ENCODE results near the gene CPSF4L.
A peak's percentile ranks its signal among the peaks of the same experiment; 100 is the strongest.

The CPSF4L gene

DNA sequence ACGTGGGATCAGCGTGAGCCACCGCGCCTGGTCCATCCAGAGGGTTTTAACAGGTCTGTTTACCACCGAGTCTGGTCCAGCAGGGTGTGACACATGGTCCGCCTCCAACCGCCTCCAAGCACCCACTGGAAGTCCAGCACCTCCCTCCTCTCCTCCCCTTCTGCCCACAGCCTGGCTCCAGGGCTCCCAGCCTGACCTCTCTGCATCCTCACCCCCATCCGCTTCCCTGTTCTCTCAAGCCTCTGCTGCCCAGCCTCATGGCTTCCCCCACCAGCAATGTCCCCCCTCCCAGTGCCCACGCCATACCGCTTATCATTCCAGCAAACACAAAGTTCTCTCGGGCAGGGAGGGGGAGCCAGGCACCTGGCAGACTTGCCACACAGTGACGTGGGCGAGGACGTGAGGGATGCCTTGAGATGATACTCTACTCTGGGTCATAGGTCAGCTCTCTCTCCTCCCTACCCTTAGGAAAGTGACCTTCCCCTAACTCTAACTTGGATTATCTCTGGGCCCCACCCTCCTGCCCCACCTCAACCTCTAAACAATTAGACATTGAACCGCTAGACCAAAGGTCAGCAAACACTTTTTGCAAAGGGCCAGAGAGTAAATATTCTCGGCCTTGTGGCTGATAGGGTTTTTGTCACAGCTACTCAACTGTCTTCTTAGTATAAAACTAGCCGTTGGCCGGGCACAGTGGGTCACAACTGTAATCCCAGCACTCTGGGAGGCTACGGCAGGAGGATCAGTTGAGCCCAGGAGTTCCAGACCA lies 27.0 kb upstream of the CPSF4L start:
- no peak for DNase-seq

DNA sequence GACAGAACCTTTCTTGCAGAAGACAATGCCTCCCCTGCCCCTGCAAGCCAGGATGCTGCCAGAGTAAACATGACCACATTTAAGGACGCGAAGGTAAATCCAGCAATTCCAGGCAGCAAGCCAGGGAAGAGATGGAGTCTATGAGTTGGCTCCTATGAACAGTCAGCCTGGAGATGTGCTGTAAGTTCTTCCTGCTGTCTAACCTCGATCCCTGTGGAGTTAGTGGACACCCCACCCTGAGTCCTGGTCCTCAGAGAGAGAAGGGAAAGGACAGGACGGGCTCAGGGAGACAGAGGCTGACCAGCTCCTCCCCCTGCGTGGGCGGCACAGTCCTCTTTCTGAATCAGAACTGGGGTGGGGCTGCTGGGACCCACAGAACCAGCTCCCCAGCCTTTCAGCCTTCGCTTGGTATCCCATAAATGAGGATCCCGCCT lies 25.2 kb upstream of the CPSF4L start:
- no peak for DNase-seq

GRCh38 chr17:73285916-73286862 lies 24.5 kb upstream of the CPSF4L start:
- no peak for DNase-seq

GRCh38 chr17:73285603-73285908 lies 23.9 kb upstream of the CPSF4L start:
- no peak for DNase-seq

DNA sequence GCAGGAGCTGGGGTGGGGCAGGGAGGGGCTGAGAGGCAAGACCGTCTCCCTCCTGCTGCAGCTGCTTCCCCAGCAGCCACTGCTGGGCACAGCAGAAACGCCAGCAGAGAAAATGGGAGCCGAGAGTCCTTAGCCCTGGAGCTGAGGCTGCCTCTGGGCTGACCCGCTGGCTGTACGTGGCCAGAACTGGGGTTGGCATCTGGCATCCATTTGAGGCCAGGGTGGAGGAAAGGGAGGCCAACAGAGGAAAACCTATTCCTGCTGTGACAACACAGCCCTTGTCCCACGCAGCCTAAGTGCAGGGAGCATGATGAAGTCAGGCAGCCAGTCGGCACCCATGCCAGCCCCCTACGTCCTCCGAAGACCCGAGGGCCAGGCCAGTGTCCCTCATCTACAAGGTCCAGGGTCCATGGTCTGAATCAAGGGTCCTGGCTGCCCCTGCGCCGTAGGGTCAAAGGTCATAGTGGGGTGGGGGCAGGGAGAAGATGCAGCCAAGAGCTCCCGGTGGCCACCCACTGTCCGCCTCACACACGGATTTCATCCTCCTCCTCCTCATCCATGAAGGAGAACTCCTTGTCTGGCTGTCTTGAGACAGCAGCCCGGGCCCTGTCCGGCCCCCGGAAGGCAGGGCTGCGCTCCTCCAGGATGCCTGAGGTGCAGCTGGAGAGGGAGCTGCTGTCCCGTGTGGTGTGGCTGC lies 23.4 kb upstream of the CPSF4L start:
- DNase-seq: no peak

GRCh38 chr17:73284354-73284753 lies 22.7 kb upstream of the CPSF4L start:
- no peak for DNase-seq

GRCh38 chr17:73283841-73284282 lies 22.2 kb upstream of the CPSF4L start:
- DNase-seq: no peak

DNA sequence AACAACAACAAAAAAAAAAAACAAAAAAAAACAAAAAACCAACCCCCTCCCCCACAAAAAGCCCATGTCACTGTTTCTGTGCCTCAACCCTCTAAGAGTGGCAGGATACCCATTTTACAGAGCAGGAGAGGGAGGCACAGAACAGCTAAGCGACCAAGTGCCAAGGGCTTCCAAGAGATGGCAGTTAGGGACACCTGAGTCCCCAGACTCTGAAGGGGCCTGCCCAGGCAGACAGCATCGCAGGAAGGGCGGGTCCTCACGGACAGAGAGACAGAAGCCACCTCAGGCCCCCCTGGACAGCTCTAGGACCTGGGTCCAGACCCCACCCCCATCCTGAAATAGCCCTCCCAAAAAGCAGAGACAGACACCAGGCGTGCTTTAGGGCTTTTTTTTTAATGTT lies 21.6 kb upstream of the CPSF4L start:
- no peak for DNase-seq

DNA sequence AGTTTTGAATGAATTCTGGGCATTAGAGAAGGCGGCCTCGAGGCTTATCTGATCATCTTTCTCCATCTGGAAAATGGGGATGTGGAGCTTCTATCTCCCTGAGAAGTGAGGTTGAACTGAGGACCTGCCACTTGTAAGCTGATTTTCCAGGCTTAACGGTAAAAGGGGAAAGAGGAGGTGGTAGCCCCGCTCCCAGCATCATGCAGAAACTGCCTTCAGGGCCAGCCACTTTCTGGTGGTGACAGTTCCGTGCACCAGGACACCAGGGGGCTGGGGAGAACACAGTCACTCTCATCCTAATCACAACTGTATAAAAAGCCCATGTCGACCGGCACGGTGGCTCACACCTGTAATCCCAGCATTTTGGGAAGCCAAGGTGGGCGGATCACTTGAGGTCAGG lies 20.9 kb upstream of the CPSF4L start:
- no peak for DNase-seq

DNA sequence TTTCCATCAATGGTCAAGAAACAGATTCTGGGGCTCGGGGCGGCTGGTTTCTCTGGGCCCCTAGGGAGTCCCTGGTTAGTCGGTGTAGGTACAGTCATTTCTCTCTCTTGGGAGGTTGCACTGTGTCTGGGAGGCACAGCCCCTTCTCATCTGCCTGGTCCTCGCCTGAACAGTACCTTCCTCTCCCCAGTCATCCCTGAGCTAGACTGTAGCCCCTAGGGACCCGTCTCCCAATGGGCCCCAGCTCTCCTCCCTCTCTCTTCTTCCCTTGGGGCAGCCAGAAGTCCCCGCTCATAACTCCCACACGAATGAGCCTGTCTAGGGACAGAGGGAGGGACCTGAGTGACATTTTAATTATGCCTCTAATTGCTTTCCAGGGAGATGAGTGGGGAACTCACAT lies 20.2 kb upstream of the CPSF4L start:
- DNase-seq: no peak

DNA sequence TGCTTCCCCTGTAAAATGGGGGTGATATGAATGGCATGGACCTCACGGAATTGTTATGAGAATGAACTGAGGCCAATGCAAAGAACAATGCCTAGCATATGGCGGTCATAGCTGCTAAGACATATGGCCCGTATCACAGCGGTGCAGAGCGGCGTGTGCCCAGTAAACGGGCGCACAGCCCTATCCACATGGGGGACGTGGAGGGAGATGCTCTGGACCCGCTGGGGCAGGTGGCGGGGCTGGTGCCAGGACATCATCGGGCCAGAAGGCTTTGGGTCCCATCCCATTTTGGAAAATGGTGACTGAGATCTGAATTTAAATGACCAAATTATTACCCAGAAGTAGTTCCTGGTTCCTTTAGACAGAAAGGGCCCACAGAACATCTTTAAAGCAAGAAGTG lies 18.5 kb upstream of the CPSF4L start:
- no peak for DNase-seq

- DNase-seq: no peak
Observed at GRCh38 chr17:73279704-73280103, 18.0 kb upstream of the CPSF4L start.

- DNase-seq: no peak
Observed at GRCh38 chr17:73278465-73279453, 17.1 kb upstream of the CPSF4L start.

GRCh38 chr17:73278049-73278464 lies 16.4 kb upstream of the CPSF4L start:
- no peak for DNase-seq

DNA sequence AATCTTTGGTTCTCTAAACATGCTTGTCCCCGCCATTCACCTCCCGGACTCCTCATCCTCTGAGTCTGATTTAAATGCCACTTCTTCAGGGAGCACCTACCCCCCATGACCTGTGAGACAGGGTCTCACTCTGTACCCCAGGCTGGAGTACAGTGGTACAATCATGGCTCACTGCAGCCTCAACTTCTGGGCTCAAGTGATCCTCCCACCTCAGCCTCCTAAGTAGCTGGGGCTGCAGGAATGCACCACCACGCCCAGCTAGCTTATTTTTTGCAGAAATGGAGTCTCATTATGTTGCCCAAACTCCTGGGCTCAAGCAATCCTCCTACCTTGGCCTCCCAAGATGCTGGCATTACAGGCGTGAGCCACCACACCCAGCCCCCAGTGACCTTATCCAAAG lies 12.8 kb upstream of the CPSF4L start:
- no peak for DNase-seq

GRCh38 chr17:73272906-73273218 lies 11.2 kb upstream of the CPSF4L start:
- no peak for DNase-seq

DNA sequence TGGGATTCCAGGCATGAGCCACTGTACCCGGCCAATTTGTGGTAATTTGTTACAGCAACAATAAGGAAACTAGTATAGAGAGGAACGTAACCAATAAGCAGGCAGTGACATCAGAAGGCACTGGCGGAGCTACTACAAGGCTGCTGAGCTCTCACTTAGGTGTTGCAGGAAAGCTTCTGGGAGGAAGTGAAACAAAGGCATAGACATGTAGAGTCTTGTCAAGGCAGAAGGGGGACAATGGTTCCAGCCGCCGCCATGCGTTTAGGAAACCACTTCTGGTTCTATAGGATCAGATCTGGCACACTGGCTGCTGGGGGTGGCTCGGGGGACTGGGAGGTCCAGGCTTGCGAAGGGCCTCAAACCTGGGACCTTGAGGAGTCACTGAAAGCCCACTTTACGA lies 9.4 kb upstream of the CPSF4L start:
- peak; percentile 33 for DNase-seq

DNA sequence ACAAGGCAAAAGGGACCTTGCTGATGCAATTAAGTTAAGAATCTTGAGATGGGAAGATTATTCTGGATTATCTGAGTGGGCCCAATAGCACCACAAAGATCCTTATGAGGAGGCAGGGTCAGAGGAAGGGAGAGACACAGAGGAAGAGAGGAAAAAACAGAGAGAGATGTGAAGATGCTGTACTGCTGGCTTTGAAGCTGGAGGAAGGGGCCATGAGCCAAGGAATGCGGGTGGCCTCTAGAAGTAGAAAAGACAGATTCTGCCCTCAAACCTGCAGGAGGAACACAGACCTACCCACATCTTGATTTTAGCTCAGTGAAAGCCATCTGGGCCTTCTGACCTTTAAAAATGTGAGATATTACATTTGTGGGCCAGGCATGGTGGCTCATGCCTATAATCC lies 8.1 kb upstream of the CPSF4L start:
- DNase-seq: no peak

GRCh38 chr17:73269329-73269615 lies 7.6 kb upstream of the CPSF4L start:
- DNase-seq: no peak

DNA sequence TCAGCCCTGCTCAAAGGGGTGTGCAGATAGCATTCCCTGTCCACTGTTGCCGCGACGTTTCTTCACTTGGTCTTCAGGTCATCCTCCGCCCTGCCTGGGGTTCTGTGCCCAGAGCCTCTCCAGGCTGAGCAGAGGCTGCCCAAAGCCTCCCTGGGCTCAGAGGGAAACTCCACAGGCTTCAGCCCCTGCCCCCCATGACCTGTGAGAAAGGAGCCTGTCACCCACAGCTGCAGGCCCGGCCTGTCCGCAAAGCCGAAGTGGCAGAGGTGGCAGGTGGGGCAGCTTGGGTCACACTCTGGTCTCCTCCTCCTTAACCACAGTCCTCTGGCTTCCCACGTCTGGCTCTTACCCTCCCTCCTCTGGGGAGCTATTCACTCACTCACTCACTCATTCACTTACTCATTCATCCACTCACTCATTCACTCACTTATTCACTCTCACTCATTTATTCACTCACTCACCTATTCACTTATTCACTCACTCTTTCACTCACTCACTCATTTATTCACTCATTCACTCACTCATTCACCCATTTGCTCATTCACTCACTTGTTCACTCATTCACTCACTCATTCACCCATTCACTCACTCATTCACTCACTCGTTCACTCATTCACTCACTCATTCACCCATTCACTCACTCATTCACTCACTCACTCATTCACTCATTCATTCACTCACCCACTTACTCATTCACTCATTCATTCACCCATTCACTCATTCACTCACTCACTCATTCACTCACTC lies 7.1 kb upstream of the CPSF4L start:
- no peak for DNase-seq

- no peak for DNase-seq
Observed at GRCh38 chr17:73267648-73268537, 6.2 kb upstream of the CPSF4L start.
